Measurements from ENCODE around the gene SCART1.
"Not testable (repeated sequence)": the region's sequence is repeated elsewhere in the genome, so short reads cannot be mapped to it uniquely, and the experiment has no call there.

The SCART1 gene

GRCh38 chr10:133457100-133457841 is 3.5 kb downstream of the SCART1 start:
- no peak for DNase-seq

GRCh38 chr10:133458021-133458709 is 4.4 kb downstream of the SCART1 start:
- DNase-seq, result no peak

- DNase-seq, result no peak
These were observed 5.1 kb downstream of the SCART1 start for GRCh38 chr10:133458710-133459453.

- no peak for DNase-seq
These were observed 5.9 kb downstream of the SCART1 start for GRCh38 chr10:133459454-133460207.

GRCh38 chr10:133460208-133460769 is 6.5 kb downstream of the SCART1 start:
- DNase-seq, result no peak

GRCh38 chr10:133461027-133461426 is 7.3 kb downstream of the SCART1 start:
- no peak for DNase-seq

GRCh38 chr10:133461841-133462240 is 8.1 kb downstream of the SCART1 start:
- no peak for DNase-seq

- DNase-seq, result no peak
These were observed 9.0 kb downstream of the SCART1 start for GRCh38 chr10:133462512-133463305.

DNA sequence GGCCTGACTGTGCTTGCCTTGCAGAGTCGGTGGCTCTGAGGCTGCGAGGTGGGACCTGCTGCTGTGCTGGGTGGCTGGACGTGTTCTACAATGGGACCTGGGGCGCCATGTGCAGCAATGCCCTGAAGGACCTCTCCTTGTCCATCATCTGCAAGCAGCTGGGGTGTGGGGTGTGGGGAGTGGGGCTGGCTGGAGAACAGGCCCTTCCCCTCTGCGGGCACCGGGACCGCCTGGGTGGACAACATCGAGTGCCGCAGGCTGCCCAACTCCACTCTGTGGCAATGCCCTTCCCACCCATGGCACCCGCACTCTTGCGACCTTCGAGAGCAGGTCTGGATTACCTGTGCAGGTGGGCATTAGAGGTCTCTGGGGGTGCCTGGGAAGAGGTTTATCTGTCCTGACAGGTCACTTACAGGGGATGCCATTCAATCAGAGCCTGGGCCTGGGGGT is 10.9 kb downstream of the SCART1 start:
- no peak for DNase-seq

DNA sequence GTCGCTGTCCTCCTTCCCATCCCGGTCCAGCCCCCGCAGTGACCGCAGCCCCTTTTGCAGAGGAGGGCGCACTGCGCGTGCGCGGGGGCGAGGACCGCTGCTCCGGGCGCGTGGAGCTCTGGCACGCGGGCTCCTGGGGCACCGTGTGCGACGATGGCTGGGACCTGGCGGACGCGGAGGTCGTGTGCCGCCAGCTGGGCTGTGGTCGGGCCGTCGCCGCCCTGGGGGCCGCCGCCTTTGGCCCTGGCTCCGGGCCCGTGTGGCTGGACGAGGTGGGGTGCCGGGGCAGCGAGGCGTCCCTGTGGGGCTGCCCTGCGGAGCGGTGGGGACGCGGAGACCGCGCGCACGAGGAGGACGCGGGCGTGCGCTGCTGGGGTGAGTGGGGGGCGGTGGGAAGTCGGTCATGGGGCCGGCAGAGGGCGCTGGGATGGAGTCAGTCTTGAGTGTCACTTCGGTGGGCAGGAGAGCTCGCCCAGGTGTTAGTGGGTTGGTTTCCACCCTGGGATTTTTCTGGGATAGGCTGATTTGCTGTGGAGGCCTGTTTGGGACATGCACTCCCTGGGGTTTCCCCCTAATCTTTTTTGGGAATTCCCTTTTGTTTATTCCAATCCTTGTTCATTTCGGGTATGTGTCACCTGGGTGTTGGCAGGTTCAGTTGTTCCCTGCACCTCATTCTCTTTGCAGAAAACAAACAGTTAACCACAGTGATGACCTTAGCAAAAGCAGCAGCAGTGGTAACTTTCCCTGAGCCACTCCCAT is 11.6 kb downstream of the SCART1 start:
- DNase-seq, result no peak

DNA sequence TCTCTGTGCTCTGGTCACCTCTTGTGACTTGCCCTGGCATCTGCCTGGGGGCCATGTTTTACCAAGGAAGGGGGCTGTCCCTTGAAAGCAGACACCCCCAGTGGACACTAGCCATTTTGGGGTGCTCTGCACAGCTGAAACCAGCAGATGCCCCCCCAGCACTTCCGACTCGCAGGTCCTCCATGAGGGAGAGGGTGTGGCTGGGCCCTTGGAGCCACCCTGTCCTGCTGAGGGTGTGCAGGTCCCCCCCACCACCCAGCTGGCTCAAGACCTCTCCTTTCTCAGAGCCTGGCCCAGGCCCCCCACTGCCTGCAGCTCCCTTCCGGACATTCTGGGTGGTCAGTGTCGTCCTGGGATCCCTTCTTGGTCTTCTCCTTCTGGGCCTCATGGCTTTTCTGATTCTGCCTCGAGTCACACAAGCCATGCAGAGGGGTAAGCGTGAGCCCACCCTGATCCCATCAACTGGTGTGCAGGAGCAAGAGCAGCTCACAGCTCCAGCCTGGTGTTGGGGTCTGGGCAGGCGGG is 12.3 kb downstream of the SCART1 start:
- DNase-seq, result no peak

- no peak for DNase-seq
These were observed 13.0 kb downstream of the SCART1 start for GRCh38 chr10:133466683-133467275.

DNA sequence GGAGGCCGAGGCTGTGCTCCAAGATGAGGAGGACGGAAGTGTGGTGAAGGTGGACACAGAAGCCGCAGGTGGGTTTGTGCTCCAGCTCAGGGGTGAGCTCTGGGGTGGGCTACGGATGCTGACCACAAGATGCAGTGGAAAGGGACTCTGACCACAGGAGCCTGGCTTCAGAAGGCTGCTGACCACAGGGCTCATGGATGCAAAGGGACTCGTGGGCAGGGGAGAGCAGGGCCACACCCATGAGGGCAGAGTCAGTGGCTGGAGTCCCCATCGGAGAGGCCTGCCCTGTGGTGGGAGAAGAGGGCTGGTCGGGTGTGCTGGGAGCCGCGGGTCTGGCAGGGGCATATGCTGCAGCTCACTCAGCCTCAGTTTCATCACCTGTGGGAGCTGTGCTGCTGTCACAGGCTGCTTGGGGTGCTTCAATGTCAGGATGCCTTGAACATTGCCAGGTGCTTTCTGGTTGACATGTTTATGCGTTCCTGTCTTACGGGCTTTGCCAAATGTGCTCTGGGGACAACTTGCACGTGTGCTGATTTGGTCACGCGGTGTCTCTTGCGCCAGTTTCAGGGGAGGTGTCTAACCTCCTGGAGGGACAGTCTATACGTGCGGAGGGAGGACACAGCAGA is 13.7 kb downstream of the SCART1 start:
- no peak for DNase-seq

DNA sequence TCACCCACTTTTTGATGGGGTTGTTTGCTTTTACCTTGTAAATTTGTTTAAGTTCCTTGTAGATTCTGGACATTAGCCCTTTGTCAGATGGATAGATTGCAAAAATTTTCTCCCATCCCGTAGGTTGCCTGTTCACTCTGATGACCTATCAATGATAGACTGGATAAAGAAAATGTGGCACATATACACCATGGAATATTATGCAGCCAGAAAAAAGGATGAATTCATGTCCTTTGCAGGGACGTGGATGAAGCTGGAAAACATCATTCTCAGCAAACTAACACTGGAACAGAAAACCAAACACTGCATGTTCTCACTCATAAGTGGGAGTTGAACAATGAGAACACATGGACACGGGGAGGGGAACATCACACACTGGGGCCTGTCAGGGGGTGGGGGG is 15.5 kb downstream of the SCART1 start:
- not testable (repeated sequence) for DNase-seq

DNA sequence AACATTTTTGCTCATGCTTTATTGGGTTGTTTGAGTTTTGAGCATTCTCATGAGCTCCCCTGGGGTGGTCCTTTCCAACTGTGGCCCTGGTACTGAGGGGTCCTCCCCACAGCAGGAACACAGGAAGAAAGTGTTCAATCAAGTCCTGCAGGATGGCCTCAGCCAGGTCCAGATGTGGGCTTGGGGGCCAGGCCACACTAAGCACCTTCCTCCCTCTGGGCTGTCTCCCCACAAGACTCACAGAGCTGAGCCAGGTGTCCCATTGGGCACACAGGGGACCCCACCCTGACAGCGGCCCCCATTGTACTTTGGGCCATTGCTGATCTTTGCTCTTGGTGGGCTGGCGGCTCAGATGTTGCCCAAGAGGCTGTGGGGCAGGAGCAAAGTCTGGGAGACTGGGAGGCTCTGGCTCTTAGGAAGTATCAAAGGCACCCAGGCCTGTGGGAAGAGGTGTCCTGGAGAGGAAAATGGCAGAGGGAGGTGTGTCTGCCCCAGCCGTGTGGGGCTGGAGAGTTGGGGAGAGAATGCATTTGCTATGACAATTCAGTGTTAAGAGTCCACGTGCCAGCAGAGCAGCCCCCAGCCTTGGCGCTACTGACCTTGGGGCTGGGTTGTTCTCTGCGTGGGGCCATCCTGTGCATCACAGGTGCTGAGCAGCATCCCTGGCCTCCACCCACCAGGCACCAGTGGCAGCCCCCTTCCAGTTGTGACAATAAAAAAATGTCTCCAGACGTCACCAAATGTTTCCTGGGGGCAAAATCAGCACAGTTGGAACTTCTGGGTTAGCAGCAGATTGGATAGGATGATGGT is 17.8 kb downstream of the SCART1 start:
- DNase-seq, result no peak

GRCh38 chr10:133473270-133473669 is 19.5 kb downstream of the SCART1 start:
- no peak for DNase-seq

DNA sequence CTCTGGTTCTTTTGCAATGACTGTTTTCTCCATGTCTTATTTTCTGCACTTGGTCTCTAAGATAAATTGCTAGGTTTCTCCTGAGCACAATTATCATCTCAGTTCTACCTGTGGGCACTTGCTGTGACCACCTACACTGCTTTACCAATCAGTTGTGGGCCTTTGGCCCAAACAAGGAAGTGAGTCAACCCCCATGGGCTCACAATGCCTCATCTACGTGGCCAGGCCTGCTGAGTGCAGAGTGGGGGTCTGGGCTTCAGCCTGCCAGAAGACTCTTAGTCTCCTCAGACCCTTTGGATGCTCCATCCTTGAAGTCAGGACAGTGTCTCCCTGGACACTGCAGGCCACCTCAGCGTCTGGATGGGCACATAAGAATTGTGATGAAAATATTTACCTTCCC is 20.3 kb downstream of the SCART1 start:
- no peak for DNase-seq

- DNase-seq, result no peak
These were observed 21.1 kb downstream of the SCART1 start for GRCh38 chr10:133474665-133475424.

Data from NCI-H446 (cell line).